H54 (cell line): Measurements from ENCODE around the gene PGAP1.
"Not testable (repeated sequence)": the region's sequence is repeated elsewhere in the genome, so short reads cannot be mapped to it uniquely, and the experiment has no call there.

ENCODE experiments used
- DNase-seq: peaks from one replicate; pipeline ENCODE4 v3.0.0; 2011; ENCODE audit warnings: low spot score, mixed read lengths; ENCODE audit not compliant: insufficient read length
- FAIRE-seq: peaks from 3 replicates; lab custom pipeline; 2011; peaks lifted over from hg19 to GRCh38; lab: Jason Lieb, UNC
- POLR2A ChIP-seq: IDR thresholded peaks from 2 replicates; pipeline ENCODE4 v1.6.1; 2011; ENCODE audit warnings: low read depth, mild to moderate bottlenecking, low read length

Gene PGAP1

DNA sequence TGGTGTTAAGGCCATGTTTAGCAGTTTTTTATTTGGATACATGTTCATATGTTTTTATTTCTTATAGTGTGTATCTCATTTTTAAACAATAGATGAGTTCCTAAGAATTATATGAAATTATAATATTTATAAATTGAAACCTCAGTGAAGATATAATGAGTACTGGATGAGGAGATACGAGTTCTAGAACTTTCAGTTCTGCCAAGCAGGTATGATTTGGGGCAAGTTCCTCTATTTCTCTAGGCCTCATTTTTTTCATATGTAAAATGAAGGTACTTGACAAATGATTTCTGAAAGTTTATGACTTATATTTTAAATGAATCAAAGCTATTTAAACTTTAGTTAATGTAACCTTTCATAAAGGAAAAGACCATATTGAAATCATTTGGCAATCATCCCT is 8.2 kb upstream of the PGAP1 start:
- no peak for TF ChIP-seq POLR2A
- DNase-seq (no peak), FAIRE-seq (no peak)

DNA sequence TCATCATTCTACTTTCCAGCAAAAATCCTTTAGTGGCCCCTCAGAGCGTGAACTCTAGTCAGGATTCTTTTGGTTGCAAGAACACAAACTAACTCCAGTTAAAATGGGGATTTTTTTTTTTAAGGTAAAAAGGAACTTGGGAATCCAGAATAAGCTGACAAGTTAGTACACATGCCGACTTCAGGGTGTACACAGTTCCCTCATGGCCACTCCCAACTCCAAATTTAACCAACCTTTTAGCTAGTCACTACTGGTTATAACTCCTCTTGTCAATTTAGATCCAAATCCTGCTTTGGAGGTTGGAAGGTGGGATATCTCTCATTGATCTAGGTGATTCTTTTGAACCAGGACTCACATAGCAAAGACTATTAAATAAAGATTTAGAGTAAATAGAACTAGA is 5.0 kb upstream of the PGAP1 start:
- TF ChIP-seq POLR2A: no peak
- no peak for DNase-seq
- FAIRE-seq: no peak

DNA sequence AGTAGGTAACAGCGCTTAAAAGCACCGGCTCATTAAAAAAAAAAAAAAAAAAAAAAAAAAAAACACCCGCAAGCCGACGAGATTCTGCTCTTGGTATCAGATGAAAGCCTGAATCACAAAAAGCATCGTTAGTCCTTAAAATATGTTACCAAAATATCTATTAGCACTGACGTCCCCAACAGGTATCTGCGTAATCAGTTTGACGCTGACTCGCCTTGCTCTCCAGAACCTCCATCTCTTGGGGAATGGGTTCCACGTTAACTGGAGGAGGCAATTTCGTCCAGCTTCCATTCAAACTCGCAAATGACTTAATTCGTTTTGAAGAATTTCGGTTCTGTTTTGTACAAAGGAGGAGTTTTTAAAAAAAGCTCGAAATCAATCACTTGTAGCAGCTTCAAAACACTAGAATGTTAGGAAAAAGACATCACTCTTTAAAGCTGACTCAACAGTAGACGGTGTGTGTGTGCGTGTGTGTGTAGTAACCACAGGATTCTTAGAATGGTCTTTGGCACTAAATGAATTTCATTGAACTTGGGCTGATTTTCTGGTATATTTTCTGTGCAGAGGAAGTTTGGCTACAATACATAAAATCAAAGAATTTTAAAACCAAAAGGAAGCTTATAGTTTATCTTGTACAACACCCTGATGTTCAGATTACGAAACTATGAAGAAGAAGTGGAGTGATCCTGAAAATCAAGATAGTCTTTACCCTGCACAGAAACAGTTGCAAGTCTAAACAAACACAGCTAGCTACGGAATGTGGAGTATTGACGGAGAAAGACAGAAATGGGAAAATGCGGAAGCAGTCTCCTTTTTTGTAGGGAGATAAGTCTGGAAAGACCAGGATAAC is 1.1 kb upstream of the PGAP1 start:
- no peak for TF ChIP-seq POLR2A
- no peak for DNase-seq

DNA sequence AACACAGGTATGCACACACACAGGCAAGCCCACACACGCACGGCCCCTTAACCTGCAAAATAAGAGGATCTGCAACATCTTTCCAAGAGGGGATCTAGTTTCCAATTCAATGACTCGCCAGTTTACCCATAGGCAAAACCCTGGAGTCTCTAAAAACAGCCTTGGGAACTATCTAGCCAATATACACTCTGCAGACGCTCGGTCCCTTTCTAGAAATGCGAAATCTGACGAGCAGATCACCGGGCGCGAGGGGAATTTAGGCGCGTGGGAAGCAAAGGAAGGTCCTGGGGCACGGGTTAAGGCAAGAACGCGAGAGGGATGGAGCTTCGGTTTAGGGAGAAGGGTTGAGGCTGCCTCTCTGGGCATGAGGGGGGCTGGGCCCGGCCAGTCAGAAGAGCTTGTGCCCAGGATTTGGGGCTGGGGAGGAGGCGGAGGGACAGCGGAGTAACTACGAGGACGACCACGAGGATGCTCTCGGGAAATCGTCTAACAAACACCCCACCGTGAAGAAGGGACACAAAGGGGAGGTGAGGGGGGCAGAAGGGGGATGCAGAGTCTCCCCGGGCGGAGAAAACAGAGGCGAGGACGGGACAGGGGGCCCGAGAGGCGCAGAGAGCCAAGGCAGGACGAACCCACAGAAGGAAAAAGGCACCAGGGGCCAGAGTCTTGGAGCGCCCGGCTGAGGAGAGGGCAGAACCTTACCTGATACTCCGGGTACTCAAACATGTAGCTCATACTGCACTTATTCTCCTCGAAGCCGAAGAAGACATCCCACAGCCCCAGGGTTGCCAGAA is 542 bp downstream of the PGAP1 start:
- no peak for DNase-seq
- no peak for FAIRE-seq

More for the DNA sequence above, 1.1 kb upstream of the PGAP1 start:
- peak; percentile 78 for FAIRE-seq

DNA sequence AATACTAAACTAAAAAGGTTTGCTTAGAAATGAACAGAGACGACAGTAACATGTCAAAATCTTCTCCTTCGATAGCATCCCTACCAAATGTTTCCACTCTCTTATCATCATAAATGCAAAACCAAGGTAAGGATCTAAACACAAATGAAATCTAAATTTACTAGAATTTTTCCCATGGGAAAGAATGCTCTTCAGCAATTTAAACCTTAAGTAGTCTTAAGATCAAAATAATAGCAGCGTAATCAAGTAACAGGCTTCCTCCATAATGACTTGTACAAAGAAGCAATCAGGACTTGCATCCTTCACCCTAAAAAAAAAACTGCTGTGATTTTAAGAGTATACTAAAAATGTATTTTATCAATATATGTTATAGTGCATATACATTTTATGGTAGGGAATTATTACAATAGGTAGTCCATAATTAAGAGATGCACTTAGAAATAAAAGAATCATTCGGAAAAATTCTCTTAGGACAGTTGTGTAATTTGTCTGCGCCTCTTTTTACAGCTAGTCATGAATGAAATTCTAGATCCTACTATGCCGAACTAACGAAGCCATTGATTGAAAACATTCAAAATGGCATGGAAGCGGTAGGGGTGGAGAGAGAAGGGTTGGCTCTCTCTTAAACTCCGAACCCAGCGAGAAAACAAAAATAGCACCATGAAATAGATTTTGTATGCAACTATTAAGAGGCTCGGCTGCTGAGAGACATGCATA is 1.3 kb downstream of the PGAP1 start:
- no peak for TF ChIP-seq POLR2A
- DNase-seq (no peak), FAIRE-seq (peak; percentile 73)

More for the DNA sequence above, 542 bp downstream of the PGAP1 start:
- TF ChIP-seq POLR2A: no peak

DNA sequence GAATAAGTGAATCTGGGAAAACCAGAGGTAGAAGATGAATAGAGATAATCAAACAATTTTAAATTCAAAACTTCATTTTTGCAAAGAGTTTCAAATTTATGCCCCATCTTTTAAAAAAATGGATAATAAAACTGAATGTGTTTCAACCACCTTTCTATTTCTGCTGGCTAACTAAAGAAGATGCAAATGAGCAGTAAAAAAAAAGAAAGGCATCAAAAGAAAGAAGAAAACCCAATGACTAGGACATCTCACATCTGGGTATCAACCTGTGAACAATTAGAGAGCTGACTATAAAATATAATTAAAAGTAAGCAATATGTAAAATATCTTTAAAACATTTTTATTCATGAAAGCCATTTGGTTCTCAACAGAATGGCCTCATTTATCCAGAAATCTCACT is 2.5 kb downstream of the PGAP1 start:
- FAIRE-seq (no peak), DNase-seq (no peak)
- TF ChIP-seq POLR2A: no peak

DNA sequence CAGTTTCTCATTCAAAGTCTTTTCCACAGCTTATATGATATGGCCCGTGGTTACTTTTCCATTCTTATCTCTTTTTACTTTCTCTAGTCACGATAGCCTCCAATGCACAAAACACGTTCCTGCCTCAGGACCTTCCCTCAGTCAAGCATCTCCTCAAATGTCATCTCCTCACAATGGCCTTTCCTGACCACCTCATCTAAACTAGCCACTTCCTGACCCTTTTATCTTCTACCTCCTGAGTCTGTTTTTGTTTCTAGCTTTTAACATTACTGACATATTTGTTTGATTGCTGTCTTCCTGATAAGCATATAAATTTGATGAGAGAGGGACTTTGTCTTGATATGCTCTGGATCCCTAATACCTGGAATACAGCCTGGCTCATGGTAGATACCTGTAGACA is 7.6 kb downstream of the PGAP1 start:
- FAIRE-seq (no peak), DNase-seq (no peak)
- no peak for TF ChIP-seq POLR2A

DNA sequence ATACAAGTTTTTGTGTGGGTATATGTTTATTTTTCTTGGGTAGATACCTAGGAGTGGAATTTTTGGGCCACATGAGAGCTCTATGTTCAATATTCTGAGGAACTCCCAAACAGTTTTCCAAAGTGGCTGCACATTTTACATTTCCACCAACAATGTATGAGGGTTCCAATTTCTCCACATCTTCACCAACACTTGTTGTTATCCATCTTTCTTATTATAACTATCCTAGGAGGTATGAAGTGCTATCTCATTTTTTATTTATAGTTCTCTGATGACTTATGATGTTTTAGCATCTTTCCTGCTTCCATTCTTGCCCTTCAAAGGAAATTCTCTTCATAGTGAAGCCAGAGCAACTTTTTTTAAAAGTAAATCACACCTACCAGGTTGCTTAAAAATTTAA is 8.7 kb downstream of the PGAP1 start:
- DNase-seq (no peak), FAIRE-seq (no peak)
- TF ChIP-seq POLR2A: no peak

DNA sequence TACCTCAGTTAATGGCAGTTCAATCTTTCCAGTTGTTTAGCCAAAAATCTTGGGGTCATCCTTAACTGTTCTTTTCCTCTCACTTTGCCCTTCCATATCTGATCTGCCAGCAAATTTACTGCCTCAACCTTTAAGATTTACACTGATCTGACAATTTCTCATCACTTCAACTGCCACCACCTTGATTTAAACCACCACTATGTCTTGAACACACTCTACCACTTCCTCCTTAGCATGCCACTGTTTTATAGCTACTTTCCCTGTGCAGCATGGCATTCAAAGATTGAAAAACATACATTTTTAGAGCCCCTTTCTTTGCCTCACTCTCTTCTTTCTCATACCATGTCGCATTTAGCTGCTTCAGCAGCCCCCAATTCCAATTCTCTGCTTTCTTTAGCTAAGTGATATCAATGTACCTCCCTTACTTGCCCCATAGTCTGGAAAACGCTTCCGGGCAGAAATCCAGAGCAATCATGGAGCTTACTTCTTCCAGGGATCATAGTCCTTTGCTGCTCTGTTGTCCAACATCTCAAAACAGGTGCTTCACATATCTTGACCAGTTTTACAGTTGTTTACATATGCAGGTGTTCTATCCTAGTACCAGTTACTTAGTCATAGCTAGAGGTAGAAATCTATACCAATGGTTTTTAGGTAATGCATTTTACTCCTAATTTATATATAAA is 10.9 kb downstream of the PGAP1 start:
- no peak for DNase-seq
- TF ChIP-seq POLR2A: no peak
- FAIRE-seq: peak; percentile 33

DNA sequence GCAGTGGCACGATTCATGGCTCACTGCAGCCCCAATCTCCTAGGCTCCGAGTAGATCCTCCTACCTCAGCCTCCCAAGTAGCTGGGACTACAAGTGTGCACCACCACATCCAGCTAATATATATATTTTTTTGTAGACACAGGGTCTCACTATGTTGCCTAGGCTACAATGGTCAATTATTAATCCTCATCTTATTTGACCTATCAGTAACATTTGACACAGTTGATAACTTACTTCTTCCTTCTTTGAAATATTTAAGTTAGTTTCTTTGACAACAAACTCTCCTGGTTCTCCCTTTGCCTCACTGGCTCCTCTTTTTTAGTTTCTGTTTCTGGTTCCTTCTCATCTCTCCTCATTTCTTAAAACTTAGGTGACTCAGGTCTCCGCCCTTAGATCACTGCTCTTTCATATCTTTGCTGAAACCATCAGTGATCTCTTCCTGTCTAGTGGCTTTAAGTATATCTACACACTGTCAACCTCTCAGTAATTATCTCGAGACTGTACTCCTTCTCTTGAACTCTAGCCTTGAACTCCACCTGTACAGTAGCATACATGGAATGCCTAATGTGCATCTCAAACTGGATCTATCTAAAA is 11.5 kb downstream of the PGAP1 start:
- no peak for TF ChIP-seq POLR2A
- DNase-seq (no peak), FAIRE-seq (no peak)

DNA sequence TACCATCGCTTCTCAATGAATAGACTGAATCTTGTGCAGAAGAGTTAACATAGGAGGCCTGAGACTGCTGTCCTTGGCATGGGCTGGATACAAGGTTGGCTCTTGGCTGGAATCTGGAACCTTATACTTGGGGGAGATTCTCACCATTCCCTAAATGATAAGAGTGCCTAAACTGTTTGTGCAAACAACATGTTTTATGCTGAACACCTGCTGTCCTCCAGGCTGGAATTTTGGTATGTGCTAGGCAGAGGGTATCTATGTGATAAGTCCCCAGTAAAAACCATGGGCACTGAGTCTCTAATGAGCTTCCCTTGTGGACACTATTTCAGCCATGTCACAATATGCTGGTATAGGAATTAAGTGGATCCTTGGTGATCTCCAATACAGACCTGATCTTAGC is 12.8 kb downstream of the PGAP1 start:
- no peak for FAIRE-seq
- no peak for TF ChIP-seq POLR2A
- no peak for DNase-seq

DNA sequence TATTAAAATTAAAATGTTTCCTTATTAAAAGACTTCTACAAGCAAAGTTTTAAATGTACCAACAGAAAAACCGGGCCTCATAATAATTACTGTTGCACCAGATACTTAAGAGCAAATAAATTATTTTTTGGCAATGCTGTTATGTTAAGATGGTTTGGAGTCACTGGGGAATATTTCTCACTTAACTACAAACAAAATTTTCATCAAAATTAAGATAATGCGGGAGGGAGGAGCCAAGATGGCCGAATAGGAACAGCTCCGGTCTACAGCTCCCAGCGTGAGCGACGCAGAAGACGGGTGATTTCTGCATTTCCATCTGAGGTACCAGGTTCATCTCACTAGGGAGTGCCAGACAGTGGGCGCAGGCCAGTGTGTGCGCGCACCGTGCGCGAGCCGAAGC is 21.1 kb downstream of the PGAP1 start:
- not testable (repeated sequence) for DNase-seq, FAIRE-seq

DNA sequence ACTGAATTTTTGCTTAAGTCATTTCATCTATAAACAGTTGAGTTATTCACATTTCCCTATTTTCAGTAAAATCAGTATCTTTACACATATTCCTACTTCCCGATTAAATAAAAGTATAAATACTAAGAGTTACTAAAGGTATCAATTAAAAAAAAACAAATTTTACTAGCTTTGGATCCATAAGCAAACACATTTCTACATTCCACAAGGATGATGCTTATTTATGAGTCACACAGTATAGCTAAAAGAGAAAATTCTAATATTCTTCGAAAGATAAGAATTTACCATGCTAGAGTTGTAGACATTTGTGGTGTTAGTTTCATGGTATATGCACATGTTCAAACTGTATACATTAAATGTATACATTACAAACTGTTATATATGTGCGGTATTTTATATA is 23.7 kb downstream of the PGAP1 start:
- no peak for TF ChIP-seq POLR2A
- DNase-seq: no peak
- no peak for FAIRE-seq
